Measurements from ENCODE around the gene RPL13. TPM values are rescaled to one million over a fixed set of nuclear protein-coding genes. Genes with fewer than 3 reads are reported as not detected.
A peak's percentile ranks its signal among the peaks of the same experiment; 100 is the strongest.

RPL13 gene
- total and polyA plus RNA-seq, 7 experiments from 2014 or later = 2,239 to 8,810 (median 5,354) TPM

DNA sequence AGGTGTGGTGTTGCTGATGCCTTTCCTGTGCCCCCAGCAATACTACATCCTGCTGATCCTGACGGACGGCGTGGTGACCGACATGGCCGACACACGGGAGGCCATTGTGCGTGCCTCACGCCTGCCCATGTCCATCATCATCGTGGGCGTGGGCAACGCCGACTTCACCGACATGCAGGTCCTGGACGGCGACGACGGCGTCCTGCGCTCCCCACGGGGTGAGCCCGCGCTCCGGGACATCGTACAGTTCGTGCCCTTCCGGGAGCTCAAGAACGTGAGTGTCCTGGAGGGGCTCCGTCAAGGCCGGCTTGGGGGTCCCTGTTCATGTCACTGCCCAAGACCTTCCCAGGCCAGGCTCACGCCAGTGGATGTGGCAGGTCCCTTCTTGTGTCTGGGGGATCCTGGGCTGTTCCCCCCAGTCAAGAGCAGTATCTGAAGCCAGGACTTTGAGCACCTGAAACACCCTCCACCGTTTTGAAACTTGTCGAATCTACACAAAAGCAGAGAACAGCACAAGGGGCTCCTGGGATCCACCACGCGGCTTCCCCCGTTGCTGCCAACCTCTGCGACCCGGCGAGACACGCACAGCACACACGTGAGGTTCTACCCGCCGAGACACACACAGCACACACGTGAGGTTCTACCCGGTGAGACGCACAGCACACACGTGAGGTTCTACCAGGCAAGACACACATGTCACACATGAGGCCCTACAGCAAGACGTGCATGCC, 35.0 kb downstream of the RPL13 start:
- CTCF ChIA-PET = no interaction called here

DNA sequence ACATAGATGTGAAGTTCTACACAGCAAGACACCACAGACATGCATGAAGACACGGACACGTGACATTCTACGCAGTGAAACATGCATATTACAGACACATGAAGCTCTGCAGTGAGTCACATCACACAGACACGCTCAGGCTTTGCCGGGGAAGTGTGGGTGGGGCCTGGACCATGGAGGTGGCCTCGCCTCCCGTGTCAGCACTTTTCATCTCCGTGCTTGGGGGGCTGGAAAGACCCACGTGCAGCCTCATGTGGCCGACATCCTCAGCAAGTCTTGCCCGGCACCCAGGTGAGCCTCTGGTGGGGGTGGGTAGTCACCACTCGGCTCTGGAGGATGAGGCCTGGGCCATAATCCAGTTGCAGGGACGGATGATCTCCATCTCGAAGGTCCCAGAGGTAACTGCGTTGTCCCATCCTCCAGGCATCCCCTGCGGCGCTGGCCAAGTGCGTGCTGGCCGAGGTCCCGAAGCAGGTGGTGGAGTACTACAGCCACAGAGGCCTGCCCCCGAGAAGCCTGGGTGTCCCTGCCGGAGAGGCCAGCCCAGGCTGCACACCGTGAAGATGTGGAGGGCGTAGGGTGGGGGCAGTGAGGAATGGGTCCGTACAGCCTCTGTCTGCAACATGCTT, 35.7 kb downstream of the RPL13 start:
- intact Hi-C loops (cut with micrococcal nuclease) = no loop called here
- POLR2A ChIA-PET = no interaction called here
- H3K4me1 Mint-ChIP-seq = peaks cover 4 to 11% (median 8%) of the 10 kb centered on the region in 7 donors
- Histone ChIP-seq H3K27me3 (ENCODE audit: control insufficient read depth in 2 of 2, insufficient read depth in 2 of 2, low read length in 2 of 2) (no peaks in the 10 kb centered on the region), H3K9me3 (ENCODE audit: control insufficient read depth in 2 of 3, low read length in 3 of 3) (no peaks in the 10 kb centered on the region), H3K36me3 (ENCODE audit: control insufficient read depth in 2 of 3, insufficient read depth in 3 of 3, low read length in 3 of 3) (no peaks in the 10 kb centered on the region), H3K4me1 (ENCODE audit: control insufficient read depth in 2 of 2, insufficient read depth in 2 of 2, low read length in 2 of 2) (peaks cover 8 to 20% of the 10 kb centered on the region in 2 donors), H3K4me3 (ENCODE audit: low read length) (no peak overlapping the region), H3K27ac (ENCODE audit: low read depth, low read length) (no peak overlapping the region)
- DNase-seq = no peak
- H3K4me3 Mint-ChIP-seq = no peak overlapping the region
- H3K27me3 Mint-ChIP-seq = no peaks in the 10 kb centered on the region
- no peak for ATAC-seq
- H3K27ac Mint-ChIP-seq = peak overlapping the region in 2 of 9 donors; percentile 12 to 28
- CTCF ChIA-PET = no interaction called here
- H3K36me3 Mint-ChIP-seq = no peaks in the 10 kb centered on the region
- H3K9me3 Mint-ChIP-seq = no peaks in the 10 kb centered on the region

More for the DNA sequence above, 35.0 kb downstream of the RPL13 start:
- intact Hi-C loops (cut with micrococcal nuclease) = no loop called here
- Histone ChIP-seq H3K4me1 (ENCODE audit: control insufficient read depth in 2 of 2, insufficient read depth in 2 of 2, low read length in 2 of 2) (peaks cover 8 to 20% of the 10 kb centered on the region in 2 donors), H3K4me3 (ENCODE audit: low read length) (no peak overlapping the region), H3K27me3 (ENCODE audit: control insufficient read depth in 2 of 2, insufficient read depth in 2 of 2, low read length in 2 of 2) (no peaks in the 10 kb centered on the region), H3K36me3 (ENCODE audit: control insufficient read depth in 2 of 3, insufficient read depth in 3 of 3, low read length in 3 of 3) (no peaks in the 10 kb centered on the region), H3K9me3 (ENCODE audit: control insufficient read depth in 2 of 3, low read length in 3 of 3) (no peaks in the 10 kb centered on the region), H3K27ac (ENCODE audit: low read depth, low read length) (no peak overlapping the region)
- peaks cover 4 to 11% (median 8%) of the 10 kb centered on the region in 7 donors for H3K4me1 Mint-ChIP-seq
- ATAC-seq (no peak), DNase-seq (no peak)
- no peak overlapping the region for H3K4me3 Mint-ChIP-seq
- H3K36me3 Mint-ChIP-seq = no peaks in the 10 kb centered on the region
- no peaks in the 10 kb centered on the region for H3K27me3 Mint-ChIP-seq
- no peaks in the 10 kb centered on the region for H3K9me3 Mint-ChIP-seq
- POLR2A ChIA-PET = no interaction called here
- peak overlapping the region in 3 of 9 donors; percentile 12 to 28 (median 15) for H3K27ac Mint-ChIP-seq

DNA sequence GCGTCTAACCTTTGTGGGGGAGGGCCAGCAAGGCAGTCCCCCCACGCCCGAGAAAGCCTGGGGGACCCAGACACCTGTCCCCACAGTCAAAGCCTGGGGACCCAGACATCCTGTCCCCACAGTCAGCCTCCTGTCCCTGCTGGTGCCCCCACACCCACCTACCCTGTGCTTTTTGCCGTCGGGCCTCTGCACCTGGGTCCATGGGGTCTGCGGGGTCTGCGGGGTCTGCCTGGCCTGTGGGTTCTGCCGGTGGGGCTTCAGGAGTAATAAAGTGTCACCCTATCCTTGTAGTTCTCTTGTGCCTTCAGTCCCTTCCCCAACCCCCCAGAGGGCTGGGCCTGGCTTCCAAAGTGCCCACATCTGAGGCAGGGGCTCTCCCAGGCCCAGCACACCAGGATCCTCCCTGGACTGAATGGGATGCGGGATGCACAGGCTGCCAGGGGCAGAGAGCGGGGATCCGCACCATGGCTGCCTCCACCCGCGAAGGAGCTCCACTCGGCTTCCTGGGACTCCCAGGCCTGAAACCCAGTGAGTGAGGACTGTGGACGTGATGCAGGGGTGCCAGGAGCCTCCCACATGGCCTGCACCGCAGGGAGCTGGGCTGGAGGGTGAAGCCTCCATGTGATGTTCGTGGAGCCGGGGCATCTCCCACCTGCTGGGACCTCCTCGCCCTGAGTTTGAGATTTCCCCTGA, 36.6 kb downstream of the RPL13 start:
- no peaks in the 10 kb centered on the region for H3K36me3 ChIP-seq (ENCODE audit: control insufficient read depth in 2 of 3, insufficient read depth in 3 of 3, low read length in 3 of 3)
- H3K36me3 Mint-ChIP-seq = no peaks in the 10 kb centered on the region
- no peaks in the 10 kb centered on the region for H3K9me3 Mint-ChIP-seq
- peaks cover 4 to 12% (median 8%) of the 10 kb centered on the region in 7 donors for H3K4me1 Mint-ChIP-seq
- no peaks in the 10 kb centered on the region for H3K27me3 Mint-ChIP-seq
- ATAC-seq (no peak), DNase-seq (no peak)
- H3K9me3 ChIP-seq (ENCODE audit: control insufficient read depth in 2 of 3, low read length in 3 of 3) = no peaks in the 10 kb centered on the region
- H3K4me3 ChIP-seq (ENCODE audit: low read length) = no peak overlapping the region
- no peak overlapping the region for H3K27ac ChIP-seq (ENCODE audit: low read depth, low read length)
- H3K4me1 ChIP-seq (ENCODE audit: control insufficient read depth in 2 of 2, insufficient read depth in 2 of 2, low read length in 2 of 2) = peaks cover 10 to 21% of the 10 kb centered on the region in 2 donors
- H3K27ac Mint-ChIP-seq = peak overlapping the region in 1 of 9 donors; percentile 9
- H3K4me3 Mint-ChIP-seq = no peak overlapping the region
- H3K27me3 ChIP-seq (ENCODE audit: control insufficient read depth in 2 of 2, insufficient read depth in 2 of 2, low read length in 2 of 2) = no peaks in the 10 kb centered on the region
- ChIA-PET CTCF (no interaction called here), POLR2A (no interaction called here)
- intact Hi-C loops (cut with micrococcal nuclease) = no loop called here

DNA sequence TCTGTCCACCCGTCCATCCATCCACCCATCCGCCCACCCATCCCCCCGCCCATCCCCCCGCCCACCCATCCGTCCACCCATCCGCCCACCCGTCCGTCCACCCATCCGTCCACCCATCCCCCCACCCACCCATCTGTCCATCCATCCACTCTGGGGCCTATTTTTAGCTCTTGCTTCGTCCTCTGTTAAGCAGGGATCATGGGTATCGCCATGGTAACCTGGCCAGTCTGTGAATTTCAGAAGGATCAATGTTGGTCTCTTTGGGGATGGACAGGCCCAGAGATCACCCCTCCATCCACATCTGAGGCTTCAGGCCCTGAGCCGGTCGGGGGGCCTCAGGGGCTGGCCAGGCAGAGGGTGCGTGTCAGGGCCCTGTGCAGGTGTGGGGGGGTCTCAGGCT, 37.7 kb downstream of the RPL13 start:
- H3K4me1 ChIP-seq (ENCODE audit: control insufficient read depth in 2 of 2, insufficient read depth in 2 of 2, low read length in 2 of 2) = peaks cover 20 to 26% of the 10 kb centered on the region in 2 donors
- ATAC-seq = no peak
- Mint-ChIP-seq H3K4me1 (peaks cover 6 to 22% (median 17%) of the 10 kb centered on the region in 7 donors), H3K27ac (peak overlapping the region in 1 of 9 donors; percentile 16), H3K36me3 (no peaks in the 10 kb centered on the region), H3K4me3 (no peak overlapping the region), H3K9me3 (no peaks in the 10 kb centered on the region), H3K27me3 (no peaks in the 10 kb centered on the region)
- ChIA-PET POLR2A (no interaction called here), CTCF (no interaction called here)
- H3K4me3 ChIP-seq (ENCODE audit: low read length) = no peak overlapping the region
- DNase-seq = no peak
- no peaks in the 10 kb centered on the region for H3K36me3 ChIP-seq (ENCODE audit: control insufficient read depth in 2 of 3, insufficient read depth in 3 of 3, low read length in 3 of 3)
- no peaks in the 10 kb centered on the region for H3K9me3 ChIP-seq (ENCODE audit: control insufficient read depth in 2 of 3, low read length in 3 of 3)
- no peaks in the 10 kb centered on the region for H3K27me3 ChIP-seq (ENCODE audit: control insufficient read depth in 2 of 2, insufficient read depth in 2 of 2, low read length in 2 of 2)
- intact Hi-C loops (cut with micrococcal nuclease) = no loop called here
- no peak overlapping the region for H3K27ac ChIP-seq (ENCODE audit: low read depth, low read length)

DNA sequence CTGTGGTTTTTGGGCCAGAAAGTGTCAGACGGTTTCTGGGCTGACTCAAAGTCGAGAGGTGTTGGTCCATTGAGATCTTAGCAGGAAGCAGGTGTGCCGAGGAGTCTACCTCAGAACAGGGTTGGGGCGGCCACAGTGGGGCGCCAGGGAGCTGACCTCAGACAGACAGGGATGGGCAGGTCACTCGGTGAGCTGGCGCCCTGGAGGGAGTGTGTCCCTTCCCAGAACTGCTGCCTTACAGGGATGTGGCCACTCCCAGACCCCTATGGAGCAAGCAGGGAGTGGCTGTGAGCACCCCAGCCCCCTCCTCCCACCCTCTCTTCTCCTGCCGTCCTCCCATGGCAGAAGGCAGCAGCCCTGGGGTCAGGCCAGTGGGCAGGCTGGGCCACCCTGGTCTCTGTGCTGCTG, 39.0 kb downstream of the RPL13 start:
- Mint-ChIP-seq H3K27ac (no peak overlapping the region), H3K36me3 (no peaks in the 10 kb centered on the region), H3K27me3 (no peaks in the 10 kb centered on the region), H3K4me3 (no peak overlapping the region), H3K9me3 (no peaks in the 10 kb centered on the region), H3K4me1 (peaks cover 0 to 12% (median 8%) of the 10 kb centered on the region in 7 donors)
- ATAC-seq = peak; percentile 33
- CTCF ChIA-PET = no interaction called here
- Histone ChIP-seq H3K27me3 (ENCODE audit: control insufficient read depth in 2 of 2, insufficient read depth in 2 of 2, low read length in 2 of 2) (no peaks in the 10 kb centered on the region), H3K4me3 (ENCODE audit: low read length) (no peak overlapping the region), H3K9me3 (ENCODE audit: control insufficient read depth in 2 of 3, low read length in 3 of 3) (no peaks in the 10 kb centered on the region), H3K4me1 (ENCODE audit: control insufficient read depth in 2 of 2, insufficient read depth in 2 of 2, low read length in 2 of 2) (peaks cover 13 to 17% of the 10 kb centered on the region in 2 donors), H3K27ac (ENCODE audit: low read depth, low read length) (no peak overlapping the region), H3K36me3 (ENCODE audit: control insufficient read depth in 2 of 3, insufficient read depth in 3 of 3, low read length in 3 of 3) (no peaks in the 10 kb centered on the region)
- no peak for DNase-seq
- intact Hi-C loops (cut with micrococcal nuclease) = no loop called here
- POLR2A ChIA-PET = no interaction called here

DNA sequence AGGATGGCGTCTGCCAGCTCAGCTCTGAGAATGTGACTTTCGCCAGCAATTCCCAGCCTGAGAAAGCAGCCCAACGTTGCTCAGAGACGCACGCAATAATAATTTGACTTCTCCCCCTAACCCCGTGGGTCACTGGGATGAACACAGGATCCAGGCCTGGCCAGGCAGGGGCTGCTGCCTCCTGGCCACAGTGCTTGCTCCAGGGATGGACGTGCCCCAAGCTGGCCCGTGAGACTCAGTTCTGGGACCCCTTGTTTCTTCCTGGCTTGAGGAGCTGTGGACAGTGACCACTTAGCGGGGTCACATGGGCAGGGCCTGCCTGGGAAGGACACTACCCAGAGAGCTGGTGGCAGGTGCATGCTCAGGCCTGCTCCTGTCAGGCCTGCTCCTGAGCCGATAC, 39.4 kb downstream of the RPL13 start:
- Histone ChIP-seq H3K36me3 (ENCODE audit: control insufficient read depth in 2 of 3, insufficient read depth in 3 of 3, low read length in 3 of 3) (no peaks in the 10 kb centered on the region), H3K27me3 (ENCODE audit: control insufficient read depth in 2 of 2, insufficient read depth in 2 of 2, low read length in 2 of 2) (no peaks in the 10 kb centered on the region), H3K27ac (ENCODE audit: low read depth, low read length) (no peak overlapping the region), H3K4me3 (ENCODE audit: low read length) (no peak overlapping the region), H3K9me3 (ENCODE audit: control insufficient read depth in 2 of 3, low read length in 3 of 3) (no peaks in the 10 kb centered on the region), H3K4me1 (ENCODE audit: control insufficient read depth in 2 of 2, insufficient read depth in 2 of 2, low read length in 2 of 2) (peaks cover 13% of the 10 kb centered on the region in 2 donors)
- ATAC-seq (no peak), DNase-seq (no peak)
- H3K27ac Mint-ChIP-seq = no peak overlapping the region
- peaks cover 0 to 12% (median 8%) of the 10 kb centered on the region in 7 donors for H3K4me1 Mint-ChIP-seq
- H3K36me3 Mint-ChIP-seq = no peaks in the 10 kb centered on the region
- ChIA-PET POLR2A (no interaction called here), CTCF (interaction anchor here (0.5 kb wide), 1 partner anchor 73 kb away, joined by 3 read pairs; no protein-coding TSS in a partner anchor)
- no peak overlapping the region for H3K4me3 Mint-ChIP-seq
- intact Hi-C loops (cut with micrococcal nuclease) = no loop called here
- no peaks in the 10 kb centered on the region for H3K9me3 Mint-ChIP-seq
- no peaks in the 10 kb centered on the region for H3K27me3 Mint-ChIP-seq

All from naive thymus-derived CD4-positive, alpha-beta T cell (primary cell).